Mucosa of gallbladder (tissue), 1 donor: Measurements from ENCODE around the gene ASF1B. TPM values are rescaled to one million over a fixed set of nuclear protein-coding genes. Genes with fewer than 3 reads are reported as not detected.

ENCODE experiments used
- DNase-seq: peaks from one replicate; pipeline ENCODE4 v3.0.0-alpha.2; 2020; ENCODE audit warnings: low spot score
- total RNA-seq: library from RNA; stranded (reverse); gene quantifications from one replicate; pipeline ENCODE4 v1.2.1, GENCODE V29; 2021
- donor health status: DM: no; HTN: no; CAD: no.

The ASF1B gene
- total RNA-seq, 1 donor from 2014 or later = 1.7 TPM

- no peak for DNase-seq
Observed at GRCh38 chr19:14088634-14089411, 47.6 kb downstream of the ASF1B start.

GRCh38 chr19:14086098-14086497, 50.3 kb downstream of the ASF1B start:
- no peak for DNase-seq

- DNase-seq = no peak
Observed at GRCh38 chr19:14085309-14085995, 50.9 kb downstream of the ASF1B start, which contains the start of gene C19orf67. Gene C19orf67 (minus strand): TSS chr19:14085783. CDS start chr19:14085627, 156 bp downstream.

- no peak for DNase-seq
Observed at GRCh38 chr19:14082675-14082960, 53.8 kb downstream of the ASF1B start.

GRCh38 chr19:14081797-14082674, 54.4 kb downstream of the ASF1B start:
- no peak for DNase-seq

- DNase-seq = peak; percentile 99
Observed at GRCh38 chr19:14080887-14081796, 55.2 kb downstream of the ASF1B start.

GRCh38 chr19:14078411-14078810, 58.0 kb downstream of the ASF1B start:
- DNase-seq = no peak

- no peak for DNase-seq
Observed at GRCh38 chr19:14073925-14074838, 62.2 kb downstream of the ASF1B start.

- peak; percentile 68 for DNase-seq
Observed at GRCh38 chr19:14073261-14073924, 63.0 kb downstream of the ASF1B start.

GRCh38 chr19:14072535-14073260, 63.7 kb downstream of the ASF1B start, which contains the start of gene MISP3:
Gene MISP3 (plus strand): TSS chr19:14072786. CDS start chr19:14073310, 524 bp downstream.
- peak; percentile 51 for DNase-seq

- DNase-seq = no peak
Observed at GRCh38 chr19:14070268-14071050, 65.9 kb downstream of the ASF1B start.

Other genes with a start within 250 kb of the ASF1B start
- 2.6 TPM for gene BRME1, start 230.5 kb downstream of the ASF1B start, total RNA-seq
- 57.1 TPM for gene CC2D1A, start 230.4 kb downstream of the ASF1B start, total RNA-seq
- gene PODNL1, start 198.2 kb downstream of the ASF1B start, total RNA-seq = 3.2 TPM
- 33.7 TPM for gene DCAF15, start 184.1 kb downstream of the ASF1B start, total RNA-seq
- gene RFX1, start 130.3 kb downstream of the ASF1B start, total RNA-seq = 25.0 TPM
- not detected for gene RLN3, start 108.4 kb downstream of the ASF1B start, total RNA-seq
- 5.6 TPM for gene IL27RA, start 104.8 kb downstream of the ASF1B start, total RNA-seq
- 42.8 TPM for gene PALM3, start 74.5 kb downstream of the ASF1B start, total RNA-seq
- 21.6 TPM for gene MISP3, start 63.8 kb downstream of the ASF1B start, total RNA-seq
- gene C19orf67, start 50.8 kb downstream of the ASF1B start, total RNA-seq = not detected
- 56.5 TPM for gene SAMD1, start 45.8 kb downstream of the ASF1B start, total RNA-seq
- 98.7 TPM for gene PRKACA, start 18.8 kb downstream of the ASF1B start, total RNA-seq
- 33.2 TPM for gene ADGRL1, start 69.6 kb upstream of the ASF1B start, total RNA-seq
- gene ADGRE5, start 244.9 kb upstream of the ASF1B start, total RNA-seq = 48.2 TPM